SIG-M5 treated with dmso at 0.1 percent for 504 hours (cell line): ENCODE data around the gene FAAP100.

Experiments used
- DNase-seq: peaks from one replicate; lab custom pipeline; 2025; ENCODE audit not compliant: unreplicated experiment; lab: John Stamatoyannopoulos, UW

Gene FAAP100

DNA sequence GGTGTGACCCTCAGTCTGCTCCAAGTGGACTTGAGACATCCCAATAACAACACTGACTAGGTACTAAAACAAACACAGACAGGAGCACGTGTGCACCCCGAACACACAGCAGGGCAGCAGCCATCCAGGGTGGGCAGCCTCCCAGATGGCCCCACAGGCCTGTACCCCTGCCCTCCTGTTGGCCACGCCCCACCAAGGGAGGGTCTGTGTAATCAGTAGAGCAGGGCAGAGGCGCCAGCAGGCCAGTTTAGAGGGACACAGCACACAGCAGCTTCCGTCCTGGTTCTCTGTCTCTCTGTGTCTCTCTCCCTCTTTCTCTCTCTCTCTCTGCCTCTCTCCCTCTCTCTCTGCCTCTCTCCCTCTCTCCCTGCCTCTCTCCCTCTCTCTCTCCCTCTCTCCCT is 61.0 kb downstream of the FAAP100 start:
- no peak for DNase-seq

DNA sequence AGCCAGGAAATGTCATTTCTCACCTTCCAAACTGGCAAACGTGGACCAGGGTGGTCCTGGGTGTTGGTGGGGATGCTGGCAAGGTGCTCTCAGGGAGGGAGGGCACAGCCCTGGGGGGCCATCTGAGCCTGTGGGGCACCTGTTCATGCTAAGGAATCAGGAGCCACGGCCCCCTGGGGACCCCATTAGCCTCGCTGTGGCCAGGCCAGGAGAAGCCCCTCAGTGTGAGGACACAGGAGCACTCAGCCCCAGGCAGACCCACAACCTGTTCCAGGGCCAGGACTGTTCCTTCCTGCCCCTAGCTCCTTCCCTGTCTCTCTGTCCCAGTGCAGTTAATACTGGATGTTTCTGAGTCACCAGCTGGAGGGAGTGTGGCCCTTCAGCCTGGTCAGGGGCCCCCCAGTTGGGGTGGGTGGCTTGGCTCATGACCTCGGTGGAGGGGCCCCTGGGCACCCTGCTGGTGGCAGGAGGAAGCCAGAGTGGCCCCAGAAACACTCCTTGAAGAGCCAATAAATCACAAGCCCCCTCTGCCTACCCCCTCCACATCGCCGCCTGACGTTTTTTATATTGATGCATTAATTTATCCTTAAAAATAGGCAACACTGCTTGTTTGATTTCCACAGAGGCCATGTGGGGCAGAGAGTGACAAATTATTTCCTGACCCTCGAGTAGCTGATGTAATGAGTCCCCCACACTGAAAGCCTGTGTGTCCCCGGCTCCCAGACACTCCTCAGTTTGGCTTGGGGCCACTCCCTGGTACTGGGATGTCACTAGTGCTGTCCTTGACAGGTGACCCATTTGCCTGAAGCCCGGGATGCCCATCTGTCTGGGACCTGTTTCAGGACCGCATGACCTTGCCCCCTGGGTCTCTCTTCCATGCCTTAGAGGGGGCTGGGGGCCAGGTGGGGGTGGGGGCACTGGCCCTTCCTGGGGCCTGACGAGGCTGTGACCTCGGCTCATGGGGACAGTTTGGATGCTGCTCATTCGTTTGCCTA is 61.9 kb downstream of the FAAP100 start:
- DNase-seq, result no peak
